Activated T-helper 2 cell treated with anti-CD3 and anti-CD28 coated beads, Interferon-gamma antibody, Interleukin-2, Interleukin-4, amounts not matched to agents 10 μg/mL and 5 μg/mL and 100 μg/mL, durations not matched to agents 14 hours and 24 hours and 36 hours (primary cell): ENCODE data around the gene PSG5. TPM values are rescaled to one million over a fixed set of nuclear protein-coding genes. Genes with fewer than 3 reads are reported as not detected.
"Not testable (repeated sequence)": the region's sequence is repeated elsewhere in the genome, so short reads cannot be mapped to it uniquely, and the experiment has no call there.

ENCODE experiments used
- DNase-seq: peaks from one replicate; pipeline ENCODE4 v3.0.0; 2021; ENCODE audit warnings: low spot score
- H3K27ac Mint-ChIP-seq: one replicate; pipeline ENCODE4 v1.8.0; 2021; ENCODE audit warnings: mixed read lengths
- H3K27me3 Mint-ChIP-seq: one replicate; pipeline ENCODE4 v1.8.0; 2021; ENCODE audit warnings: low read depth, mixed read lengths
- H3K36me3 Mint-ChIP-seq: one replicate; pipeline ENCODE4 v1.8.0; 2021; ENCODE audit warnings: low read depth, mixed read lengths
- H3K4me1 Mint-ChIP-seq: one replicate; pipeline ENCODE4 v1.8.0; 2021; ENCODE audit warnings: low read depth, mixed read lengths
- H3K4me3 Mint-ChIP-seq: one replicate; pipeline ENCODE4 v1.8.0; 2021; ENCODE audit warnings: low read depth, mild to moderate bottlenecking, moderate library complexity, mixed read lengths
- H3K9me3 Mint-ChIP-seq: one replicate; pipeline ENCODE4 v1.8.0; 2021; ENCODE audit warnings: mixed read lengths
- intact Hi-C: fragments of 100-400 bp; cut with micrococcal nuclease; formaldehyde crosslinking; loops from one replicate; pipeline ENCODE4 v1.15.1; 2023
- total RNA-seq: library from RNA; stranded (reverse); gene quantifications from 2 replicates; pipeline ENCODE4 v1.2.3, GENCODE V29; 2022

The PSG5 gene
- total RNA-seq, 1 donor from 2014 or later, result not detected

GRCh38 chr19:43163135-43163534, 23.2 kb downstream of the PSG5 start:
- H3K27ac Mint-ChIP-seq, H3K36me3 Mint-ChIP-seq, DNase-seq, H3K4me1 Mint-ChIP-seq, H3K9me3 Mint-ChIP-seq, H3K4me3 Mint-ChIP-seq, intact Hi-C loops, H3K27me3 Mint-ChIP-seq: not testable (repeated sequence)

GRCh38 chr19:43162261-43162660, 24.1 kb downstream of the PSG5 start:
- H3K27me3 Mint-ChIP-seq, H3K4me1 Mint-ChIP-seq, H3K9me3 Mint-ChIP-seq, intact Hi-C loops, H3K27ac Mint-ChIP-seq, H3K4me3 Mint-ChIP-seq, DNase-seq, H3K36me3 Mint-ChIP-seq: not testable (repeated sequence)

- Mint-ChIP-seq H3K36me3 (no peaks in the 10 kb centered on the region), H3K9me3 (peaks cover 5% of the 10 kb centered on the region), H3K4me1 (no peaks in the 10 kb centered on the region), H3K27ac (no peak overlapping the region), H3K27me3 (no peaks in the 10 kb centered on the region), H3K4me3 (no peak overlapping the region)
- DNase-seq, result no peak
- intact Hi-C loops, result no loop called here
Observed at GRCh38 chr19:43152214-43152613, 34.1 kb downstream of the PSG5 start.

- intact Hi-C loops, H3K4me3 Mint-ChIP-seq, DNase-seq, H3K27me3 Mint-ChIP-seq, H3K27ac Mint-ChIP-seq, H3K4me1 Mint-ChIP-seq, H3K36me3 Mint-ChIP-seq, H3K9me3 Mint-ChIP-seq: not testable (repeated sequence)
Observed at GRCh38 chr19:43149788-43150187, 36.5 kb downstream of the PSG5 start.

- intact Hi-C loops, result no loop called here
- Mint-ChIP-seq H3K36me3 (no peaks in the 10 kb centered on the region), H3K4me1 (no peaks in the 10 kb centered on the region), H3K27ac (no peak overlapping the region), H3K4me3 (no peak overlapping the region), H3K27me3 (no peaks in the 10 kb centered on the region), H3K9me3 (peaks cover 5% of the 10 kb centered on the region)
- DNase-seq, result no peak
Observed at GRCh38 chr19:43148233-43148632, 38.1 kb downstream of the PSG5 start.

GRCh38 chr19:43141763-43142162, 44.6 kb downstream of the PSG5 start:
- DNase-seq, H3K9me3 Mint-ChIP-seq, H3K27ac Mint-ChIP-seq, H3K4me1 Mint-ChIP-seq, H3K4me3 Mint-ChIP-seq, H3K36me3 Mint-ChIP-seq, H3K27me3 Mint-ChIP-seq, intact Hi-C loops: not testable (repeated sequence)

GRCh38 chr19:43132696-43133095, 53.6 kb downstream of the PSG5 start:
- Mint-ChIP-seq H3K9me3 (peaks cover 7% of the 10 kb centered on the region), H3K4me3 (no peak overlapping the region), H3K27me3 (no peaks in the 10 kb centered on the region), H3K36me3 (no peaks in the 10 kb centered on the region), H3K4me1 (no peaks in the 10 kb centered on the region), H3K27ac (no peak overlapping the region)
- intact Hi-C loops, result no loop called here
- no peak for DNase-seq

GRCh38 chr19:43131281-43131842, 55.0 kb downstream of the PSG5 start:
- H3K27me3 Mint-ChIP-seq, H3K27ac Mint-ChIP-seq, H3K36me3 Mint-ChIP-seq, intact Hi-C loops, H3K4me1 Mint-ChIP-seq, DNase-seq, H3K4me3 Mint-ChIP-seq, H3K9me3 Mint-ChIP-seq: not testable (repeated sequence)

- H3K4me3 Mint-ChIP-seq, H3K9me3 Mint-ChIP-seq, H3K4me1 Mint-ChIP-seq, H3K36me3 Mint-ChIP-seq, intact Hi-C loops, H3K27me3 Mint-ChIP-seq, H3K27ac Mint-ChIP-seq, DNase-seq: not testable (repeated sequence)
Observed at GRCh38 chr19:43129197-43129596, 57.1 kb downstream of the PSG5 start.

GRCh38 chr19:43127336-43127735, 59.0 kb downstream of the PSG5 start:
- intact Hi-C loops, H3K4me3 Mint-ChIP-seq, H3K27ac Mint-ChIP-seq, H3K36me3 Mint-ChIP-seq, H3K4me1 Mint-ChIP-seq, H3K9me3 Mint-ChIP-seq, DNase-seq, H3K27me3 Mint-ChIP-seq: not testable (repeated sequence)

- Mint-ChIP-seq H3K4me1 (no peaks in the 10 kb centered on the region), H3K9me3 (peaks cover 8% of the 10 kb centered on the region), H3K27ac (no peak overlapping the region), H3K36me3 (no peaks in the 10 kb centered on the region), H3K27me3 (no peaks in the 10 kb centered on the region), H3K4me3 (no peak overlapping the region)
- intact Hi-C loops, result no loop called here
- DNase-seq, result no peak
Observed at GRCh38 chr19:43126720-43127119, 59.6 kb downstream of the PSG5 start.

GRCh38 chr19:43124360-43124759, 62.0 kb downstream of the PSG5 start:
- Mint-ChIP-seq H3K27ac (no peak overlapping the region), H3K36me3 (no peaks in the 10 kb centered on the region), H3K4me3 (no peak overlapping the region), H3K27me3 (no peaks in the 10 kb centered on the region), H3K9me3 (peaks cover 8% of the 10 kb centered on the region), H3K4me1 (no peaks in the 10 kb centered on the region)
- no peak for DNase-seq
- intact Hi-C loops, result no loop called here

GRCh38 chr19:43120433-43121026, 65.8 kb downstream of the PSG5 start:
- H3K36me3 Mint-ChIP-seq, H3K4me3 Mint-ChIP-seq, DNase-seq, H3K4me1 Mint-ChIP-seq, H3K27me3 Mint-ChIP-seq, H3K9me3 Mint-ChIP-seq, H3K27ac Mint-ChIP-seq, intact Hi-C loops: not testable (repeated sequence)

GRCh38 chr19:43119526-43119925, 66.8 kb downstream of the PSG5 start:
- peaks cover 12% of the 10 kb centered on the region for H3K9me3 Mint-ChIP-seq
- intact Hi-C loops, H3K27me3 Mint-ChIP-seq, H3K4me1 Mint-ChIP-seq, H3K36me3 Mint-ChIP-seq, H3K27ac Mint-ChIP-seq, H3K4me3 Mint-ChIP-seq, DNase-seq: not testable (repeated sequence)
